ENCODE measurements around the gene ZKSCAN3.
"Not testable (repeated sequence)": the region's sequence is repeated elsewhere in the genome, so short reads cannot be mapped to it uniquely, and the experiment has no call there.

Gene ZKSCAN3

GRCh38 chr6:28349892-28350737 is at the start of gene ZKSCAN3:
TSS of gene ZKSCAN3 (plus strand) at chr6:28349947. CDS start at chr6:28359587, 9,640 bp downstream.
- peak; percentile 66 for DNase-seq (ENCODE audit: low read depth)

GRCh38 chr6:28303570-28303969 is 46.2 kb upstream of the ZKSCAN3 start:
- DNase-seq (ENCODE audit: low read depth), result no peak

- not testable (repeated sequence) for DNase-seq (ENCODE audit: low read depth)
Measured at GRCh38 chr6:28306363-28306762, 43.4 kb upstream of the ZKSCAN3 start.

- DNase-seq (ENCODE audit: low read depth), result no peak
Measured at GRCh38 chr6:28311139-28311823, 38.5 kb upstream of the ZKSCAN3 start.

GRCh38 chr6:28312939-28313338 is 36.8 kb upstream of the ZKSCAN3 start:
- no peak for DNase-seq (ENCODE audit: low read depth)

GRCh38 chr6:28315628-28316027 is 34.1 kb upstream of the ZKSCAN3 start:
- DNase-seq (ENCODE audit: low read depth), result no peak

GRCh38 chr6:28317866-28318265 is 31.9 kb upstream of the ZKSCAN3 start:
- DNase-seq (ENCODE audit: low read depth), result not testable (repeated sequence)

- DNase-seq (ENCODE audit: low read depth), result no peak
Measured at GRCh38 chr6:28322661-28323060, 27.1 kb upstream of the ZKSCAN3 start.

- DNase-seq (ENCODE audit: low read depth), result no peak
Measured at GRCh38 chr6:28323813-28324424, 25.8 kb upstream of the ZKSCAN3 start.

- DNase-seq (ENCODE audit: low read depth), result no peak
Measured at GRCh38 chr6:28326371-28326948, 23.3 kb upstream of the ZKSCAN3 start.

- no peak for DNase-seq (ENCODE audit: low read depth)
Measured at GRCh38 chr6:28330041-28330440, 19.7 kb upstream of the ZKSCAN3 start.

- no peak for DNase-seq (ENCODE audit: low read depth)
Measured at GRCh38 chr6:28333047-28333446, 16.7 kb upstream of the ZKSCAN3 start.

- DNase-seq (ENCODE audit: low read depth), result no peak
Measured at GRCh38 chr6:28333599-28334018, 16.1 kb upstream of the ZKSCAN3 start.

- no peak for DNase-seq (ENCODE audit: low read depth)
Measured at GRCh38 chr6:28334286-28335039, 15.3 kb upstream of the ZKSCAN3 start.

- no peak for DNase-seq (ENCODE audit: low read depth)
Measured at GRCh38 chr6:28335040-28335563, 14.6 kb upstream of the ZKSCAN3 start.

- peak; percentile 73 for DNase-seq (ENCODE audit: low read depth)
Measured at GRCh38 chr6:28335564-28336283, 14.0 kb upstream of the ZKSCAN3 start, which contains the start of gene ZSCAN31. TSS of gene ZSCAN31 (minus strand) at chr6:28336148. CDS start at chr6:28329683, 6,465 bp downstream.

GRCh38 chr6:28336284-28337120 is 13.2 kb upstream of the ZKSCAN3 start:
- no peak for DNase-seq (ENCODE audit: low read depth)

- no peak for DNase-seq (ENCODE audit: low read depth)
Measured at GRCh38 chr6:28337121-28337520, 12.6 kb upstream of the ZKSCAN3 start.

GRCh38 chr6:28340310-28341095 is 9.2 kb upstream of the ZKSCAN3 start:
- DNase-seq (ENCODE audit: low read depth), result no peak
